Breast epithelium (tissue), 3 donors: ENCODE measurements around the gene GCHFR.

Source experiments
- POLR2A ChIP-seq: fragments of 450-650 bp; IDR thresholded peaks from one replicate; pipeline ENCODE4 v1.6.1; 2016; ENCODE audit warnings: antibody characterized with exemption, mild to moderate bottlenecking, moderate library complexity
- POLR2AphosphoS5 ChIP-seq, 3 donors: sonication (generic); formaldehyde crosslinking; IDR thresholded peaks; one replicate each; pipeline ENCODE4 v1.6.1; 2017; ENCODE audit warnings: antibody characterized with exemption in 3 of 3

GRCh38 chr15:40750885-40751284, 13.0 kb upstream of the GCHFR start:
- TF ChIP-seq POLR2A (no peak), POLR2AphosphoS5 (IDR thresholded peaks at IDR 0.05) (no peak)
